ENCODE results near the gene CEP78. TPM values are rescaled to one million over a fixed set of nuclear protein-coding genes. Genes with fewer than 3 reads are reported as not detected.

The CEP78 gene
- total and polyA plus RNA-seq, 7 donors: 1.8 to 4.3 (median 3.0) TPM

- H3K27me3 ChIP-seq (ENCODE audit: insufficient read depth in 3 of 3, low read length in 2 of 3): peaks cover 0 to 50% (median 5%) of the 10 kb centered on the region in 3 donors
- H3K27ac ChIP-seq: no peak overlapping the region
- H3K4me3 ChIP-seq: no peak overlapping the region
- WGBS, 3 donors: 92 to 99% (median 94%) methylated on average over 2 of the region's 2 CpGs
- no peak for TF ChIP-seq CTCF (IDR thresholded peaks at IDR 0.05)
- H3K4me1 ChIP-seq: peaks cover 19% of the 10 kb centered on the region
- ATAC-seq (no peak), DNase-seq (no peak)
- no peaks in the 10 kb centered on the region for H3K36me3 ChIP-seq (ENCODE audit: insufficient read depth in 1 of 2, low read depth in 1 of 2)
- H3K9me3 ChIP-seq: no peaks in the 10 kb centered on the region
- intact Hi-C loops (cut with DNase I): no loop called here
Measured at GRCh38 chr9:78301466-78301865, 65.6 kb downstream of the CEP78 start.

GRCh38 chr9:78303377-78304062, 67.6 kb downstream of the CEP78 start:
- ATAC-seq (no peak), DNase-seq (no peak)
- Histone ChIP-seq H3K36me3 (ENCODE audit: insufficient read depth in 1 of 2, low read depth in 1 of 2) (no peaks in the 10 kb centered on the region), H3K4me3 (no peak overlapping the region), H3K27ac (no peak overlapping the region), H3K4me1 (no peaks in the 10 kb centered on the region), H3K27me3 (ENCODE audit: insufficient read depth in 3 of 3, low read length in 2 of 3) (peaks cover 0 to 29% (median 0%) of the 10 kb centered on the region in 3 donors), H3K9me3 (no peaks in the 10 kb centered on the region)
- TF ChIP-seq CTCF (IDR thresholded peaks at IDR 0.05): no peak
- intact Hi-C loops (cut with DNase I): no loop called here
- WGBS, 3 donors: 91 to 100% (median 99%) methylated on average over 3 of the region's 3 CpGs

GRCh38 chr9:78304357-78304756, 68.5 kb downstream of the CEP78 start:
- peaks cover 0 to 22% (median 0%) of the 10 kb centered on the region in 3 donors for H3K27me3 ChIP-seq (ENCODE audit: insufficient read depth in 3 of 3, low read length in 2 of 3)
- H3K36me3 ChIP-seq (ENCODE audit: insufficient read depth in 1 of 2, low read depth in 1 of 2): no peaks in the 10 kb centered on the region
- H3K4me3 ChIP-seq: no peak overlapping the region
- no peaks in the 10 kb centered on the region for H3K4me1 ChIP-seq
- ATAC-seq (no peak), DNase-seq (no peak)
- TF ChIP-seq CTCF (IDR thresholded peaks at IDR 0.05): no peak
- H3K9me3 ChIP-seq: no peaks in the 10 kb centered on the region
- H3K27ac ChIP-seq: no peak overlapping the region
- 78 to 84% (median 80%) methylated on average over 1 of the region's 1 CpG for WGBS, 3 donors
- intact Hi-C loops (cut with DNase I): no loop called here

- no peak for TF ChIP-seq CTCF (IDR thresholded peaks at IDR 0.05)
- Histone ChIP-seq H3K27ac (no peak overlapping the region), H3K36me3 (ENCODE audit: insufficient read depth in 1 of 2, low read depth in 1 of 2) (no peaks in the 10 kb centered on the region), H3K9me3 (no peaks in the 10 kb centered on the region), H3K4me3 (no peak overlapping the region), H3K27me3 (ENCODE audit: insufficient read depth in 3 of 3, low read length in 2 of 3) (peaks cover 0 to 1% (median 0%) of the 10 kb centered on the region in 3 donors), H3K4me1 (no peaks in the 10 kb centered on the region)
- no peak for ATAC-seq
- WGBS, 3 donors: 51 to 63% (median 57%) methylated on average over 16 of the region's 16 CpGs
- DNase-seq: no peak
- intact Hi-C loops (cut with DNase I): no loop called here
Measured at GRCh38 chr9:78306222-78307076, 70.6 kb downstream of the CEP78 start.
